Calu3 (cell line): Measurements from ENCODE around the gene OR13A1. TPM values are rescaled to one million over a fixed set of nuclear protein-coding genes. Genes with fewer than 3 reads are reported as not detected.
"Not testable (repeated sequence)": the region's sequence is repeated elsewhere in the genome, so short reads cannot be mapped to it uniquely, and the experiment has no call there.

ENCODE experiments used
- Bru-seq: library from RNA; stranded (reverse); fragments of 400-500 nt; gene quantifications from one replicate; lab custom pipeline; 2021; lab: Mats Ljungman, UMichigan
- BruChase-seq, 2 experiments: library from RNA; stranded (reverse); fragments of 400-500 nt; gene quantifications; one replicate each; lab custom pipeline; 2021; lab: Mats Ljungman, UMichigan
- BruUV-seq: library from RNA; stranded (reverse); fragments of 400-500 nt; replicated peaks from 2 replicates; lab custom pipeline; 2021; lab: Mats Ljungman, UMichigan
- CTCF ChIA-PET: fragments of 300-600 bp; sonication (Branson Sonifier 250); formaldehyde crosslinking; loops from one replicate; lab custom pipeline; 2022; ENCODE audit warnings: antibody characterized with exemption; lab: Charles Lee
- DNase-seq: peaks from one replicate; pipeline ENCODE4 v3.0.0; 2022
- H3K27ac Mint-ChIP-seq: one replicate; pipeline ENCODE4 v1.8.0; 2022; ENCODE audit warnings: mixed read lengths; ENCODE audit not compliant: unreplicated experiment
- H3K27me3 Mint-ChIP-seq: one replicate; pipeline ENCODE4 v1.8.0; 2022; ENCODE audit warnings: mixed read lengths; ENCODE audit not compliant: unreplicated experiment
- H3K36me3 Mint-ChIP-seq: one replicate; pipeline ENCODE4 v1.8.0; 2022; ENCODE audit warnings: mild to moderate bottlenecking, moderate library complexity, mixed read lengths; ENCODE audit not compliant: insufficient read depth, unreplicated experiment
- H3K4me1 Mint-ChIP-seq: one replicate; pipeline ENCODE4 v1.8.0; 2022; ENCODE audit warnings: mild to moderate bottlenecking, low read depth, mixed read lengths; ENCODE audit not compliant: unreplicated experiment
- H3K4me3 Mint-ChIP-seq: one replicate; pipeline ENCODE4 v1.8.0; 2022; ENCODE audit warnings: mild to moderate bottlenecking, low read depth, moderate library complexity, mixed read lengths; ENCODE audit not compliant: unreplicated experiment
- H3K9me3 Mint-ChIP-seq: one replicate; pipeline ENCODE4 v1.8.0; 2022; ENCODE audit warnings: low read depth, mixed read lengths; ENCODE audit not compliant: unreplicated experiment
- intact Hi-C: fragments of 100-400 bp; cut with micrococcal nuclease; formaldehyde crosslinking; loops from one replicate; pipeline ENCODE4 v1.10.0; 2022; ENCODE audit not compliant: unreplicated experiment
- long read RNA-seq: library from polyadenylated mRNA; stranded (forward); transcript quantifications from one replicate; pipeline ENCODE4 v2.0.0, GENCODE V29; 2022
- total RNA-seq: library from RNA; stranded (reverse); gene quantifications from 2 replicates; pipeline ENCODE4 v1.2.3, GENCODE V29; 2022
- TF ChIP-seq, protein P1 (sequence below): fragments of 200-600 bp; IDR thresholded peaks from one replicate; pipeline ENCODE4 v1.8.0; 2022; ENCODE audit warnings: antibody characterized with exemption; ENCODE audit not compliant: unreplicated experiment

Gene OR13A1
- total RNA-seq (not detected in 2 replicates), Bru-seq, nascent RNA (percentile 6 among the genes with signal in this experiment), BruChase-seq, experiment 1, labeled RNA remaining after a 6-hour chase (percentile 21 among the genes with signal in this experiment), BruChase-seq, experiment 2, labeled RNA remaining after a 2-hour chase (percentile 13 among the genes with signal in this experiment)
- long read RNA-seq = 0 reads

DNA sequence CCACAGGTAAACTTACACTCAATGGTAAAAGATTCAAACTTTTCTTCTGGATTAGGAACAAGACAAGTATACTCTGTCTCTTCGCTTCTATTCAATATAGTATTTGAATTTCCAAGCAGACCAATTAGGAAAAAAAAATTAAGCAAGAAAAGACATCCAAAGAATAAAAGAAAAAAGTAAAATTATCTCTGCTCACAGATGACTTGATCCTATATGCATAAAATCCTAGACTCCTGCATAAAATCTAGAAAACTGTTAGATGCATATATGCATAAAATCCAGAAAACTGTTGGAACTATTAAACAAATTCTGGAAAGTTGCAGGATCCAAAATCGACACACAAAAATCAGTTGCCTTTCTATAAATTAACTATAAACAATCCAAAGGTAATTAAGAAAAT, at the start of gene OR13A1:
Gene OR13A1, minus strand, starts transcription at position 101 of the 400 bp plus-strand sequence. CDS start 11,186 bp downstream, outside the sequence.
- Mint-ChIP-seq H3K4me3 (no peak within 1 kb of the TSS), H3K27me3 (no peaks in the 10 kb centered on the region), H3K4me1 (no peaks in the 10 kb centered on the region), H3K27ac (no peak within 1 kb of the TSS), H3K36me3 (no peaks in the 10 kb centered on the region), H3K9me3 (peaks cover 3% of the 10 kb centered on the region)
- TF ChIP-seq, protein P1, sequence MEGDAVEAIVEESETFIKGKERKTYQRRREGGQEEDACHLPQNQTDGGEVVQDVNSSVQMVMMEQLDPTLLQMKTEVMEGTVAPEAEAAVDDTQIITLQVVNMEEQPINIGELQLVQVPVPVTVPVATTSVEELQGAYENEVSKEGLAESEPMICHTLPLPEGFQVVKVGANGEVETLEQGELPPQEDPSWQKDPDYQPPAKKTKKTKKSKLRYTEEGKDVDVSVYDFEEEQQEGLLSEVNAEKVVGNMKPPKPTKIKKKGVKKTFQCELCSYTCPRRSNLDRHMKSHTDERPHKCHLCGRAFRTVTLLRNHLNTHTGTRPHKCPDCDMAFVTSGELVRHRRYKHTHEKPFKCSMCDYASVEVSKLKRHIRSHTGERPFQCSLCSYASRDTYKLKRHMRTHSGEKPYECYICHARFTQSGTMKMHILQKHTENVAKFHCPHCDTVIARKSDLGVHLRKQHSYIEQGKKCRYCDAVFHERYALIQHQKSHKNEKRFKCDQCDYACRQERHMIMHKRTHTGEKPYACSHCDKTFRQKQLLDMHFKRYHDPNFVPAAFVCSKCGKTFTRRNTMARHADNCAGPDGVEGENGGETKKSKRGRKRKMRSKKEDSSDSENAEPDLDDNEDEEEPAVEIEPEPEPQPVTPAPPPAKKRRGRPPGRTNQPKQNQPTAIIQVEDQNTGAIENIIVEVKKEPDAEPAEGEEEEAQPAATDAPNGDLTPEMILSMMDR = no peak
- no peak for DNase-seq
- no TSS peak for BruUV-seq
- CTCF ChIA-PET = no interaction called here
- intact Hi-C loops = no loop called here

- BruUV-seq, H3K9me3 Mint-ChIP-seq, H3K36me3 Mint-ChIP-seq, CTCF ChIA-PET, intact Hi-C loops, H3K27ac Mint-ChIP-seq: not testable (repeated sequence)
- Mint-ChIP-seq H3K27me3 (peaks cover 63% of the 10 kb centered on the region), H3K4me1 (peaks cover 11% of the 10 kb centered on the region), H3K4me3 (peak overlapping the region; percentile 61)
- peak; percentile 46 for DNase-seq
These were observed 46.8 kb upstream of the OR13A1 start for GRCh38 chr10:45361983-45362799.

DNA sequence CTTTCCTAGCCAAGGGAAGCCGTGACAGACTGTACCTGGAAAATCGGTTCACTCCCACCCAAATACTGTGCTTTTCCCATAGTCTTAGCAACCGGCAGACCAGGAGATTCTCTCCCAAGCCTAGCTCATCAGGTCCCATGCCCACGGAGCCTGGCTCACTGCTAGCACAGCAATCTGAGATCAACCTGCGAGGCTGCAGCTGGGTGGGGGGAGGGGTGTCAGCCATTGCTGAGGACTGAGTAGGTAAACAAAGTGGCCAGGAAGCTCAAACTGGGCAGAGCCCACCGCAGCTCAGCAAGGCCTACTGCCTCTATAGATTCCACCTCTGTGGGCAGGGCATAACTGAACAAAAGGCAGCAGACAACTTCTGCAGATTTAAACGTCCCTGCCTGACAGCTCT, 43.6 kb upstream of the OR13A1 start:
- DNase-seq, BruUV-seq, H3K4me3 Mint-ChIP-seq, intact Hi-C loops, H3K9me3 Mint-ChIP-seq, H3K36me3 Mint-ChIP-seq, CTCF ChIA-PET, H3K27ac Mint-ChIP-seq: not testable (repeated sequence)
- Mint-ChIP-seq H3K4me1 (peaks cover 11% of the 10 kb centered on the region), H3K27me3 (peaks cover 59% of the 10 kb centered on the region)

DNA sequence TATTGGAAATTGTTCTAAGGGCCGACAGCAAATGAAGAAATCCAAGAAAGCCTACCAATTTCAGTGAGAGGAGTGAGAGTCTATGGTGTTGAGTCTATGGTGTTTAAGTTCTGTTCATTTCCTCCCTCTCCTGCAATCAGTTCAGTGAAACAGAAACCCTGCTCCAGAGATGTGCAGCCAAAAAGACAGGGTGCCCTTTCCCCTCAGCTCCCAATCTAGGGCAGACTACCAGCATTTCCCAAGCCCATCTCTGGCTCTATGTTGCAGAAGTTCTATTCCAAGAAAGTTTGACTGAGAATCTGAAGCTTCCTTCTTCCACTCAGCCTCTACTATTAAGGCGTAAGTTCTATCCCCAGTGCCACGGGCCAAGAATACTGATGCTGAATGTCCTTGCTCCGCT, 40.1 kb upstream of the OR13A1 start:
- CTCF ChIA-PET = no interaction called here
- no peaks in the 10 kb centered on the region for H3K36me3 Mint-ChIP-seq

DNA sequence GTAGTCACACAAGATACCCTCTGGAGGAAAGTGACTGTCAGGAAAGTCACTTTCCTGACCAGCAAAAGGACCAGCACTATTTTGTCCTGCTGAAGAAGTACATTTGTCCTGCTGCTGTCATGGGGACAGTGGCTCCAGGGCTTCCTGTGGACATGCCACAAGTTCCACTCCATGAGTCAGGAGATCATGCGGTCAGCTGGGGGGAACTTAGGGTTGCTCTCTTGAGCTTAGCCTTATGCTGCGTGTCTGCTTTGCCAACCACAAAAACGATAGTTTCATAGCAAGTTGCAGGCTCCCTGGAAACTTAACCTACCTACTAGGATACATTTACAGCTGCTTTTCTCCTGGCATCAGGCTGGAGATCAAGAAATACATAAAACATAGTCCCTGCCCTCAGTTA, 38.9 kb upstream of the OR13A1 start:
- Mint-ChIP-seq H3K27ac (no peak overlapping the region), H3K9me3 (no peaks in the 10 kb centered on the region), H3K4me3 (no peak overlapping the region), H3K4me1 (no peaks in the 10 kb centered on the region), H3K36me3 (no peaks in the 10 kb centered on the region), H3K27me3 (peaks cover 45% of the 10 kb centered on the region)
- DNase-seq = no peak
- no TSS peak for BruUV-seq
- CTCF ChIA-PET = no interaction called here
- TF ChIP-seq, protein P1 = no peak
- intact Hi-C loops = no loop called here

More for the DNA sequence above, 40.1 kb upstream of the OR13A1 start:
- no peak overlapping the region for H3K27ac Mint-ChIP-seq
- H3K4me3 Mint-ChIP-seq = no peak overlapping the region
- TF ChIP-seq, protein P1 = no peak
- no peak for DNase-seq
- peaks cover 57% of the 10 kb centered on the region for H3K27me3 Mint-ChIP-seq
- intact Hi-C loops = no loop called here
- no peaks in the 10 kb centered on the region for H3K4me1 Mint-ChIP-seq
- no peaks in the 10 kb centered on the region for H3K9me3 Mint-ChIP-seq
- BruUV-seq = no TSS peak
